GM15510 (cell line): ENCODE data around the gene PPP1R1C.

ENCODE experiments used
- POLR2A ChIP-seq: IDR thresholded peaks from 3 replicates; pipeline ENCODE4 v1.6.1; 2011; ENCODE audit warnings: borderline replicate concordance; ENCODE audit not compliant: insufficient read length; ENCODE audit errors: extremely low read depth

PPP1R1C gene, protein sequence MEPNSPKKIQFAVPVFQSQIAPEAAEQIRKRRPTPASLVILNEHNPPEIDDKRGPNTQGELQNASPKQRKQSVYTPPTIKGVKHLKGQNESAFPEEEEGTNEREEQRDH

DNA sequence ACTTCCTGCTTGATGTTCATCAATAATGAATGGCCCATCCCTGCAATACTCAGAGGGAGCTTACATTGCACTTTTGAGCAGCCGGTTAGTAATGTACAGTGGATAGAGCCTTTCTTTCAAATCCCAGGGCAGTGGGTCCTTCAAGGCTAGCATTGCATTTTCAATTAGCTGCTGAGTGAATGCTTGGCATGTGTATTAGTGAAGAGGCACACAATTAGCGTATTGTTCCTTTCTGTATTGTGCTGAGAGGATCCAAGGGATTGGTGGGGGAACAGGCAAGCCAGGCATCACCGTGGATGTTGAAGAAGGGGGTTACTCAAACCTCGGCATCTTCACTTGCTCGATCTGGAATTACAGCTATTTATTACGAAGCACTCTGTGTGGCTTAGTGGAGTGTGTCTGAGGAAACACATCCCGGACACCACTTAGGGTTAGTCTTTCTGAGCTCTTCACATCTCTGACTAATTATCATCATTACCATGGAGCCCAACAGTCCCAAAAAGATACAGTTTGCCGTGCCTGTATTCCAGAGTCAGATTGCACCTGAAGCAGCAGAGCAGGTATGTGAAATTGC is at the start of gene PPP1R1C:
TSS of gene PPP1R1C (plus strand) at position 222 of the 574 bp plus-strand sequence. CDS start at position 480, 258 bp downstream.
- no peak for TF ChIP-seq POLR2A

DNA sequence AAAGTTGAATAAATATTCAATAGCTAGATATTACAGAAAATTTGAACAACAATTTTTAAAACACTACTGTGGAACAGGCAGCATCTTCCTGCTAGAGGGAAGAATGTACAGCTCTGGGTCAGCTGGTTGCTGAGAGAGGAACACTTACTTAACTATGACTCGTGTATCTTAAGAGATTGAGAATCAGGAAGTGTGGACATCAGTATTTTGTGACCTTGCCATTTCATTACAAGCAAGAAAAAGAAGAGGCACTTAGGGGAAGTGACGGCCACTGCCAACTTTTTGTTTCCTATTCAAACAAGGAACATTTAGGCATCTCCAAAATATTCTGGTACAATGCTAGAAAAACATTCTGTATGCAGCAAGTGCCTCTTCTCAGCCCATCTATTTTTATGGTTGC is 48.2 kb upstream of the PPP1R1C start:
- no peak for TF ChIP-seq POLR2A

DNA sequence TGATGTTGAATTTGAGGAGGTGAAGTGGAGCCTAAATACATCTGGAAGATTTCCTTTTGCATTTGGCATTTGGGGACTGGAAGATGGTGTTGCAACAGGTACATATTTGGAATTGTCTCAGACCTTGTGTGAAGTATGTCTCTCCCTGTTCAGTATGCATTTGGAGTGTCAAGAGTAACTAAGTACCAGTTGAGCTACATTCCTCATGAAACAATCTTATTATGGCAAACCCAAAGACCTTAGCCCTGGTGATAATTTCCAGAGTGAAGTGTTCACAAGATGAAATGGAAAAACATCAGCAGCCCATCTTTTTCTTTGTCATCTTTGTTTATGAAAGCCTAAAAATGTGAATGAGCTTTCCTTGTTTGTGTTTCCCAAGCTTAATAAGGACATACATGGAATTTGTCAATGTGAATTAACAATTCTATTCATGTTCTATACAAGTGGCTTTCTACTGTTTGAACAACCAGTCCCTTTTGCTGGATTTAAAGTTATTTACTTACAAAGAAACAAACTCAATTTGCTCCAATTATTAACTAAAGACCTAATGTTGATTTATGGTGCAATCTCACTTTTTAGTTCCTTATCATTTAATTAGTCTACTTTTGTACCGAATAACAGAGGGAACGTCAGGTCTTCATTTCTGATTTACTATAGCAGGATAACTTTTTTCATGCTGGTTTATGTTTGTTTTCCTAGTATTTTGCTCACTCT is 42.1 kb upstream of the PPP1R1C start:
- TF ChIP-seq POLR2A = no peak

DNA sequence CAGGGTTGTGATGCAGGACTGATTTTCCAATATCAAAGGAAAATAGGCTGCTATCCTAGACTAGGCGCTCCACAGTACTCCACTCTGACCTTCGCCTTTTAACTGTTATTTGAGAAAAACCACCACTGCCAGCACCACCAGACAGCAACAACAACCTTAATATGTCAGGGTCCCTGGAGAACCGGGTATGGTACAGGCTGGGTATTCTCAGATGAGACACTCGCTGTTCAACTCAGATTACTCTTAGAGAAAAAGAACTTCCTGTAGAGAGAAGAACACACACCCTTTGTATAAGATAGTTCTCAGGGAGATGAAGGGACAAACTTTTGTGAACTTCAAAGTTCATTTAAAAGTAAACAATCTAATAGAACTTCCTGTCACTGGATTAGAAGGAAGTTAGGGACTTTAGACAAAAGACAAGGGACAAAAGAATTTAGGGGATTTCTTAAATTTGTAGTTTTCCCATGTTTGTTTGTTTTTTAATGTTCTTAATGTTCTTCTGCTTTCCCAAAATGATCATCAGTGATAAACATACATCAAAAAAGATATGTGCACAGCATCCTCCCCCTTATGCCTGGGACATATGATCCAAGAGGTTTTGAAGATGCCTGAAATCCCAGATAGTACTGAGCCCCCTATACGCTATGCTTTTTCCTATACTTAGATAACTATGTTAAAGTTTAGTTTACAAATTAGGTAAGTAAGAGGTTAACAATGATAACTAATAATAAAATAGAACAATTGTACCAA is 41.3 kb upstream of the PPP1R1C start:
- TF ChIP-seq POLR2A = no peak

DNA sequence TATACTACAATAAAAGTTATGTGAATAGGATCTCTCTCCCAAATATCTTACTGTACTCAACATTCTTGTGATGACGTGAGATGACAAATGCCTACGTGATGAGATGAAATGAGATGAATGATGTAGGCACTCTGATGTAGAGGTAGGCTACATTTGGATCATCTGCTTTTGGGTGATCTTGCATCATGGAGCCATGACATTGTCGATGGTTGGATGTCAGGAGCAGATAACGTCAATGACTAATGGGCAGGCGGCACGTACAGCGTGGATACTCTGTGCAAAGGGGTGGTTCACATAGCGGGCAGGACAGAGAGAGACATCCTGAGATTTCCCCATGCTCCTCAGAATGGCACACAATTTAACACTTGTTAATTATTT is 40.8 kb upstream of the PPP1R1C start:
- TF ChIP-seq POLR2A = no peak

DNA sequence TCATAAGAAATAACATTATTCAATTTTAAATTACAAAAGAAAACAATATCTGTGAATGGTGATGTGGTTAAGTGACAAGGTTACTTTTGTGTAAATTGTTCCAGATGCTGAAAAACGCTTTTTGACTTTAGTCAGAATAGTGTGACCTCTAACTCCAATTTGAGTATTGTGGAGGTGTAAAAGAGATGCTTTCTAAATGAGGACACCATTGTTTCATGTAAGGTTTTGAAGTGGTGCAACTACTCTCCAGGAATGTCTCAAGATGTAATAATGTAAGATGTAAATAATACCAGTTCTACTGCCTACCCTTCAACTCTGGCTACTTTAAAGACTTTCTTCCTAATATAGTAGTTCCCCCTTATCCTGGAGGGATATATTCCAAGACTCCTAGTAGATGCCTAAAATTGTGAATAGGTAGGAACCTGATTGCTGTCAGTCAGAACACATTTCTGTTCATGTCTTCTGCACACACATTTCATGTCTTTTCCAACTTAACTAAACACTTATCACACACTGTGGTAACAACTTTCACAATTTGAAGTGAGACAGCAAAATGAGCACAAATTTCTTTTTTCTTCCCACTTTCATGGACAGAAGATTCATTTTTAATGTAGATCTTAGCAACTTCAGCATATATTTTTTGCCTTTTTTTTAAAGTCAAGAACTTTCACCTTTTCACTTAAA is 39.1 kb upstream of the PPP1R1C start:
- TF ChIP-seq POLR2A = no peak

DNA sequence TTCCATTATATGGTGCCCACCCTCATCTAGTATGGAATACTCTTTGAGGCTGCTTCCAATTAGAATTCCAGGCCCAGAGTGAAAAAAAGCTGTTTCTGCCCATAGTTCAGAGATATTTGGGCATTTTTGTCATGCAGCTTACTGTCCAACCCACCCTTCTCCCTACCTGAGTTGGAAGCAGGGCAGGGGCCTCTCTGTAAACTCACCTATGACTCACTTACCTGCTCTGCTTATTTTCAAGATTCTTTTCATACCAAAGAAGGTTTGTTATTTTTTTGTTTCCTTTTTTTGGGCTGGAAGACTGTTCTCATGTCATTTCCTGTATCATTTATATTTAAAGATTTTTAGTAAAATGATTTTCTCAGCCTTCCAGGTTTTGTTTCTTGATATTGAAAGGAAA is 38.4 kb upstream of the PPP1R1C start:
- TF ChIP-seq POLR2A = no peak

DNA sequence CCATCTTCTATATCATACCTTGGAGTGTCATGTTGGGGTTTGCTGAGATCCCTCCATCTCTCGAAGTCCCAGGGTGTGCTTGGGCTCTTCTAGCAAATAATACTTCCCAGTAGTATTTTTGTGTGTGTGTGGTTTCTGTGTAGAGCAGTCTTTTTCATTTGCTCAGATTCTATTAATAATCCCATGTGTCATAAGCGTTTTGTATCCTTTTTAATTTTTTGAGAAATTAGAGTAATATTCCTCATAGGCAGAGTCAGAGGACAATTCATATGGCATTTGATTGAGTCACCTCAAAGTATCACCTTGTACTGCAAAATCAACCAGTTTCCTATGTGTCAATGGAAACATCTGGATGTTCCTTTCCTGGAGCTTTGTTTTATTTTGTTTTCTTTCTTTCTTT is 37.4 kb upstream of the PPP1R1C start:
- no peak for TF ChIP-seq POLR2A

DNA sequence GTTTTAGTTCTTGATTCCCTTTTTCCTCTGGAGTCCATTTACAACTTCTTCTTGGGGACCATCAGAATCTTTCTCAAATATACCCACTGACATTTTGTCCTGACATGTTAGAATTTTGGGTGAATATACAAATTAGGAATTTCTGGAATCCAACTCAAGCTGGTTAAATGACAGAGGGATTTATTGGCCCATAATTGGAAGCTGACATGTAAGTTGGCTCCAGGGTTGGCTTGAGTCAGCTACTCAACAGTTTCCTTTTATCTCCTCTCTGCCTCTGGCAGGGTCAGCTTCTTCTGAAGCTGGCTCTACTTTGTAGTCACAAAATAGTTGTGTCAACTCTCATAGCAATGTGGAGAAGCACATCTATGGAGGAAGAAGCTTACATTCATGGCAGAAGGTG is 36.6 kb upstream of the PPP1R1C start:
- no peak for TF ChIP-seq POLR2A

DNA sequence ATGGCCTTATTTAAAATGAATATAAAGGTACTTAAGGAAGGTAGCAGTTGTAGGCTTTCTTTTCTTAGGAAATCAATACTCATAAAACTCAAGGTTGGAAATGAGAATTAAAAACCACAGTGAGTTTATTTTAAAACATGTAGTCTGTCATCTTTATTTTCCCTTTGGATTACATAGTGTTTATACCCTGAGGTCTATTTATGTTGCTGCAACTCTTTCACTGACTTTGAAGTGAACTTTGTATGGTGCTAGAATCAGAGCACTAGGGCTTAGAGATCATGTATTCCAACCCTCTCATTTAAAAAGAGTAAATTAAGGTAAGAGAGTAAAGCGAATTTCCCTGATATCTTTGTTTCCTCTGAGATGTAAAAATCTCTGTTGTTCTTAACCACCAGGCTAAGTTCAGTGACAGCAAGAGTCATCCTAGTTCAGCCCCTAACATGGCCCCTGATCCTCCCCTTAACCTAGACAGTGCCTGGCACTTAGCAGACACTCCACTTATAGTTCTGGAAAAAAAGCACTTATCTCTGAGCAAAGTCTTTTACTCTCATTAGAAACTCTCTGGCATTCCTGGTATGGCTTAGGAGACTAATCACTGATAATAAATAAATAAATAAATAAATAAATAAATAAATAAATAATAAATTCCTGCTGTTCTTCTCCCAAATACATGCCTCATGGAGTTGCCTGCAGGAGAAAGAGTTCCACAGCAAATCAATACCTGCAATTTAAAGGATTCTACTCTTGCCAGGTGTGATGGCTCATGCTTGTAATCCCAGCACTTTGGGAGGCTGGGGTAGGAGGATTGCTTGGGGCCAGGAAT is 33.0 kb upstream of the PPP1R1C start:
- no peak for TF ChIP-seq POLR2A

DNA sequence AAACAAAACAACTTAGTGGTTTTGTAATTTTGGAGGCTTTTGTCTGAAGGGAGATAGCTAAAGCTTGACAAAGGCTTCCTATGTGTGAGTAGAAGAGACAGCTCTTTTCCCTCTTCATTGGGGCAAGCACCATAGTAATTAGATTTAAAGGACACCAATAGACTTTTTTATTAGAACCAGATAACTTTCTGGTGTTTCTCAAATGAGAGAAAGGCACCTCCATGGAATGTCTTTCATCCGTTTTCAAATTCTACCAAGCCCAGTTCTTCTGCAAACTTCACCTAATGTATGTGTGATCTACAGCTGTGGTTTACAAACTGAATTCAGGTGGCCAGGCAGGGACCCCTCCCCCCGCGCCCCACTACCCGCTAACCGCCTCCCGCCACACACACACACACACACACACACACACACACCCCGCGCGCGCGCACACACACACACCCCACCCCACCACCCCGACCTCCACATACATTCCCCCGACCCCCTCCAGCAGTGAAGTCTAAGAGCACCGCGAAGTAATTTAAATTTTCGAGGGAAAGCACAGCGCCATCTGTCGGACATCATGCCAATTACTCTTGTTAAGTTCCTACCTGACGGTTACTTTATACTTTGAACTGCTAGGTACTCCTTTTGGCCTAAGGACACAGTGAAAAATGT is 31.6 kb upstream of the PPP1R1C start:
- no peak for TF ChIP-seq POLR2A

DNA sequence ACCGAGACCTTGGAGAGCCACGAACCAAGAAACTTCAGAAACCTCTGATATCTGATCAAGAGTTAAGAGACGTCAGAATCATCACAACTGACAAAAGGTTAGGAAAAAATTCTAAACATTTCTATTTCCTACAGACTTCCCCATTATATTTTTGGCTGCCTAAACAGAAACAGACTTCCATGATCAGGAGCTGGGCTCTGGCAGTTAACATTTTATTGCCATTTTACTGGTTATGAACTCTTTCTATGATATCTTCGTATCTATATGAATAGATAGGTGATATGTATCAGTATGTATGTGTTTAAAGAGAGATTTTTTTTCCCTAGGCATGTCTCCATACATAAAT is 31.1 kb upstream of the PPP1R1C start:
- no peak for TF ChIP-seq POLR2A

DNA sequence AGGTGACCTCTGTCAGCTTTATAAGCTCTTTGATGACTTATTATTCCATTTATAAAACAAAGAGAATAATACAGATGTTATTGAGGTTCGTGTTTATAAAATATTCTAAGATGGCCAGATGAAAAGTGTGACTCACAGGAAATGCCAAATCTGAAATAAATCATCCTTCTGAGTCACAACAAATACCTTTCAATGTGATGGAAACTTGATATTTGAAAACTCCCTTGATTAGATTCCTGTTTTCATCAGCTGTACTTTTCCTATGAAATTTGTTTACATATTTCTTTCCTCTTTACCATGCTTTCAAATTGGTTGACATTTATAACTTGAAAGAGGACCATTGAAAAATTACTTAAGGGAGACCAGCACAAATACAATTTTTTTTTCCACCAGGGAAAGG is 30.6 kb upstream of the PPP1R1C start:
- TF ChIP-seq POLR2A = no peak

DNA sequence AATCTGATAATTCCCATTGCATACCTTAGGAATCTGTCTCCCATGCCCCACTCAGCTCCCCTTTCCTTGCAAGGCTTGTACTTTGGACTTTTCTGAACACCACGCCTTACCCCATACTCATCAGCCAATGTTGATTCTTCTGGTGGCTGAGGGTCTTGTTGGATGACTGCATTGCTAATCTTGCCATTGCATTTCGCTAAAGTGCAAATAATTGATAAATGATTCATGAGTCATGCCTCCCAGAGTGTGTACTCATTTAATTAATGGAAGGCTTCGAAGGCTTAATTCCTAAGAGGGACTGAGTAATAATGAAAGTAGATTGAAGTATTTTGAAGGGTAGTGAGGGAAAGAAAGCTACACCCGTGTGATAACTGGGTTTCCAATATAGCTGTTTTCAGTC is 28.0 kb upstream of the PPP1R1C start:
- TF ChIP-seq POLR2A = no peak
